ENCODE measurements around the gene ASXL1.
"Not testable (repeated sequence)": the region's sequence is repeated elsewhere in the genome, so short reads cannot be mapped to it uniquely, and the experiment has no call there.

ASXL1 gene

DNA sequence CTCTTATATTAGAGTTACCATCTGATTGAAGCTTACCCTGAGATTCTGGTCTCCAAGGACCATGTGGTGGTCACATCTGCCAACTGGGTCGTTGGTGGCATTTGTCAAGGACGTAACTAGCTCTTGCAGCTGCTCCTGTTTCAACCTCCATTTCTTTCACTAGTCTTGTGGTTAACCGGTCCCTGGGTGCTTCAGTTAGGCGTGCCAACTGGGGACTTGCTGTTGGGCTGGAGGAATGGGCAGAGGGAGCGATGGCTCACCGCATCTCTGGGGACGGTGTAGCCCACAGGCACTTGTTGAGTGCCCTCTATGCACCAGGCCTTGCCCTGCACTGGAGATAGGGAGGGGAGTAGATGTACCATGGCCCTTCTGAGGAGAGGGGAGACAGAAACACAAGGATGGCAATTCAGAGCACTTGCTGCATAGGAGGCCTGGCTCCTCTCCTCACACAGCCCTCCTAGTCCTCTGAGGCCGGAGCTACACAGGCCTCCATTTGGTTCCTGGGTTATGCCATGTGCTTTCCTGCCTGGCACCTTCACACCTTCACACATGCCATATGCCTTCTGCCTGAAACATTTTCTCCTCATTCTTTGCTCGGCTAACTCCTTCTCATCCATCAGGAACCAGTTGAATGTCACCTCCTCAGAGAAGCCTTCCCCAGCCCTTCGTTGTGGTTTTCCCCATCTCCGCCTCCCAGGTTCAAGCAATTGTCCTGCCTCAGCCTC lies 20.0 kb upstream of the ASXL1 start:
- DNase-seq: no peak

DNA sequence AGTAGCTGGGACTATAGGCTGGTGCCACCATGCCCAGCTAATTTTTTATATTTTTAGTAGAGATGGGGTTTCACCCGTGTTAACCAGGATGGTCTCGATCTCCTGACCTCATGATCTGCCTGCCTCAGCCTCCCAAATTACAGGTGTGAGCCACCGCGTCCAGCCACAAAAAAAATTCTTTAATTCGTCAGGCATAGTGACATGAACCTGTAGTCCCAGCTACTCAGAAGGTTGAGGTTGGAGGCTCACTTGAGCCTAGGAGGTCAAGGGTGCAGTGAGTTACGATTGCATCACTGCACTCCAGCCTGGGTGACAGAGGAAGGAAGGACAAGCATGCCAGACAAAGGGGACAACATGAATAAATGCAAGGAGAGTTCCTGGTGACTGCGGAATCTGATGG lies 19.5 kb upstream of the ASXL1 start:
- DNase-seq: no peak

DNA sequence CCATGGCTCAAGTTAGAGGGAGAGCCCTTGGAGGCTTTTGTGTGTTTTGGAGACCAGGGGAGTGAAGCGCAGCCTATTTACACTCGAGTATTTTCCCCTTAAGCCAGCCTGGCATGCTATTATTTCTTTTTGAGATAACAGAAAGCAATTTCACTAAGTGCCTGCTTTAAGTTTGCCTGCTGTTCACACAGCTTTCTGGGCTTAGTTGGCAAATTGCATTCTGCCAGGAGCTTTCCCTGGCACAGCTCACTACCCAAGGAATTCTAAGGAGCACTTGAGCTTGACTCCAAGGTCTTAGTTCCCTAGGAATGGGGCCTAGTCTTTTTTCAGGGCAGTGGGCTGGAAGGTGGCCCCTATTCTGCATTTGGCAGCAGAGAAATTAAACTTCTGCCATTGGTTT lies 19.0 kb upstream of the ASXL1 start:
- peak; percentile 61 for DNase-seq

DNA sequence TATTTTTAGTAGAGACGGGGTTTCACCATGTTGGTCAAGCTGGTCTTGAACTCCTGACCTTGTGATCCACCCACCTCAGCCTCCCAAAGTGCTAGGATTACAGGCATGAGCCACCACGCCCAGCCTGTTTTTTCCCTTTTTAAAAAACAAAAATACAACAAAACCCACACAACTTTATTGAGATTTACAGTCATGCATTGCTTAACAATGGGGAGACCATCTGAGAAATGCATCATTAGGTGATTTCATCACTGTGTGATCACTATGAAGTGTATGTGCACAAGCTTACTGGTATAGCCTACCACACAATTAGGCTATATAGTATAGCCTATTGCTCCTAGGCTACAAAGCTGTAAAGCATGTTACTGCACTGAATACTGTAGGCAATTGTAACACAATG lies 17.1 kb upstream of the ASXL1 start:
- not testable (repeated sequence) for DNase-seq

GRCh38 chr20:32343439-32343838 lies 14.7 kb upstream of the ASXL1 start:
- no peak for DNase-seq

DNA sequence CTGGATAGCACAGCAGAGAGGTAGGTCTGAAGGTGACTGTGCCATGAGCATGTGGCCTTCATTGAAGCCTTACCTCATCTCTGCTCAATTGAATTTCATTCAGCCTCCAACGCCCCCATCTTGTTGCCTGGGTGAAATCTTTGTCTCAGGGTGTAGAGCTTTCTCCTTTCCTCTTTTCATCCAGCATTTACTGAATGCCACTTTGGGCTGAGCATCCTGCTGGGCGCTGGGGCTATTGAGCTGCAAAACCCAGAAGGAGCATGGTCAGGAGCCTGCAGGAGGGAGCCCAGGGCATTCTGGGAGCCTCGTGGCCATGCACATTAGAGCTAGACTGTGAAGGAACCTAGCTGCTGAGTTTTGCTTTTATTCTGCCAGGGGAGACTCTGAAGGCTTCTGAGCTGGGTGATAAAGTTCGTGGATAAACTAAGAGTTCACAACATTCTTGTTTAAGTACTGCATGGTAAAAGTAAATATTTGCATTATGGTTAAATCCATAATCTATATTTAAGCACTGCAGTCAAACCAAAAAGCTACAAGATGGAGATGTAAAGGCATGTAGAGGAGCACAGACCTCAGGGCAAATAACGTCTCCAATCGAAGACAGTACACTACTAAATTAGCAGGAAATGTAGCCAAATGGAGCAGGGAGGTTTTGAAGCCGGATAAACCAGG lies 13.2 kb upstream of the ASXL1 start:
- no peak for DNase-seq

GRCh38 chr20:32348207-32348606 lies 9.9 kb upstream of the ASXL1 start:
- DNase-seq: no peak

GRCh38 chr20:32350421-32350820 lies 7.7 kb upstream of the ASXL1 start:
- DNase-seq: no peak

- no peak for DNase-seq
Measured at GRCh38 chr20:32352121-32352720, 5.9 kb upstream of the ASXL1 start.

DNA sequence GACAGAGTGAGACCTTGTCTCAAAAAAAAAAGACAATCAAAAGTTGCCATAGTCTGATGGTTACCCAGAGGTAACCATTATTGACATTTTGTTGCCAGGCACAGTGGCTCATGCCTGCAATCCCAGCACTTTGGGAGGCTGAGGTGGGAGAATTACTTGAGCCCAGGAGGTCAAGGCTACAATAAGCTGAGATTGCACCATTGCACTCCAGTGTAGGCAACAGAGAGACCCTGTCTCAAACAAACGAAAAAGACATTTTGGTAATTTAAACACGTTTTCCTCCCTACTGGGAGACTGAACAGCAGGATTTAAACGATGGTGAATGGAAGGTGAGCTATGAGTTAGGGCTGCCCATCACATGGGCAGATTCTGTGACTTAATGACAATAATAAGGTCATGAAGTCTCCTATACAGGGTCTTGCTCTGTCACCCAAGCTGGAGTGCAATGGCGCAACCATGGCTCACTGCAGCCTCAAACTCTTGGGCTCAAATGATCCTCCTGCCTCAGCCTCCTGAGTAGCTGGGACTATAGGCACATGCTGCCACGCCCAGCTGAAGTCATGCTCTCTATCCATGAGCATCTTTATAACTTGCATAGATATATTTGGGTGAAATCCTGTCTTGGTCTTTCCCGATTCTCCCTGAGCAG lies 4.2 kb upstream of the ASXL1 start:
- no peak for DNase-seq

DNA sequence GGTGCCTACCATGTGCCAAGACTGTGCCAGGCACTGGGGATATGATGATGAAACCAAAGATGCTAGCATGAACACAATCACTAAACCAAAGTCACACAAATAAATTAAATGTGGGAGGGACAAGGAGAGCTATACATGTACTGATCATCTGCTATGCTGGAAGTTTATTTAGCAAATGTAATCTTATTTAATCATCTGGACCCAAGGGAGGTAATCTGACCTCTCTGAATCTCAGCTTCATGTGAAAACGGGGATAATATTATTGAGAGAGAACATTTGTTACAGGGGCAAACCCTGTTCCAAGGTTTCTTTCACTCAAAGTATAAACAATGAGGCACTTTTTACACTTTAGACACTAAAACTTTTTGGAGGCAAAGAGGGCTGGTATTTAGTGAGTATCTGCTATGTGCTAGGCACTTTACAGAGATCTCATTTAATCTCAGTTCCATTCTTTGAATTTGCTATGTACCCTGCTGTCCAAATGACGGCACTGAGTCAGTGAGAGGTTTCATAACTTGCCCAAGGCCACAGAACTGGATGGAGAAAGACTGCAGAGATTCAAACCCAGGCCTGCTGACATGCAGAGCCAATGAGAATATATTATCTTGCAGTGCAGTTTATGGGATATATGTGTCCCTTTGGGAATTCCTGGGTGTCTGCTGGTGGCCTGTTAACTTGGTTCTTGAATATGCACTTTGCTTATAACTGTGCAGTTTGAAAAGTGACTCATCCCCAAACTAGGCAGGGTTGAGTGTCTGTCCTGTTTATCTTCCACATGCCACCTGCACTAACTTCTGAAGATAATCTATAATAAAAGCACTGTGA lies 3.3 kb upstream of the ASXL1 start:
- DNase-seq: no peak

- no peak for DNase-seq
Measured at GRCh38 chr20:32355417-32355841, 2.7 kb upstream of the ASXL1 start.

GRCh38 chr20:32355907-32356621 lies 2.1 kb upstream of the ASXL1 start:
- DNase-seq: not testable (repeated sequence)

GRCh38 chr20:32356622-32357374 lies 1.3 kb upstream of the ASXL1 start:
- no peak for DNase-seq

GRCh38 chr20:32357375-32357868 lies 709 bp upstream of the ASXL1 start:
- DNase-seq: no peak

GRCh38 chr20:32358632-32358882 lies 426 bp downstream of the ASXL1 start:
- DNase-seq: no peak

DNA sequence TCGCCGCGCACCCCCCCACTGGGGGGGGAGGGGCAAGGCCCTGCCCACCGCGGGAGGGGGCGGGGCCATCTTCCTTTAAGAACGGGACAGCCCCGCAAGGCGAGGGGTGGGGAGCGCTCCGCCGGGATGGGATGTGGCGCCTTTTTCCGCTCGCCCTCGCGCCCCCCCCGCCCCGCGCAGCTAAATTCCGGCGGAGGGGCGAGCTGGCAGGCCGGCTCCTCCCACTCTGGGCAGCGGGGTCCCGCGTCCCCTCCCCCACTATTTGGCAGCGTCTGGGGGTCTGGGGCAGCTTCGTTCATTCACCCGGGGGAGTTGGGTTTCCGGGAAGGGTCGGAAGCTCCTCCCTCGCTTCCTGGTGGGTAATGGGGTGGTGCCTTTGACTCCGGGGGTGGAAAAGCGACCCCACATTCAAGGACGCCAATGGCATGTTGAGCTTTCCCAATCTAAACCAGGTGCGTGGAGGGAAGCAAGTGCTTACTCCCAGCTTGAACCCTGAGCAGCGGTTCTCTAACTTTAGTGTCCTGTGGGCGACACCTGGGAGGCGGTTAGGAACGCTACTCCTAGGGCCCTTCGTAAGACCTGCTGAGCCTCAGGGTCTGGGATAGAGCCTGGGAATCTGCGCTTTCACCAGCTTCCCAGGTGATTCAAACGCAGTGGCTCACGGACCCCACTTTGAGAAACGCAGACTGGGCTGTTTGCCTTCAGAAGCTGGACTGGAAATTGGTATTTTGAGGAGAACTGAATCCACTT lies 927 bp downstream of the ASXL1 start:
- peak; percentile 54 for DNase-seq

DNA sequence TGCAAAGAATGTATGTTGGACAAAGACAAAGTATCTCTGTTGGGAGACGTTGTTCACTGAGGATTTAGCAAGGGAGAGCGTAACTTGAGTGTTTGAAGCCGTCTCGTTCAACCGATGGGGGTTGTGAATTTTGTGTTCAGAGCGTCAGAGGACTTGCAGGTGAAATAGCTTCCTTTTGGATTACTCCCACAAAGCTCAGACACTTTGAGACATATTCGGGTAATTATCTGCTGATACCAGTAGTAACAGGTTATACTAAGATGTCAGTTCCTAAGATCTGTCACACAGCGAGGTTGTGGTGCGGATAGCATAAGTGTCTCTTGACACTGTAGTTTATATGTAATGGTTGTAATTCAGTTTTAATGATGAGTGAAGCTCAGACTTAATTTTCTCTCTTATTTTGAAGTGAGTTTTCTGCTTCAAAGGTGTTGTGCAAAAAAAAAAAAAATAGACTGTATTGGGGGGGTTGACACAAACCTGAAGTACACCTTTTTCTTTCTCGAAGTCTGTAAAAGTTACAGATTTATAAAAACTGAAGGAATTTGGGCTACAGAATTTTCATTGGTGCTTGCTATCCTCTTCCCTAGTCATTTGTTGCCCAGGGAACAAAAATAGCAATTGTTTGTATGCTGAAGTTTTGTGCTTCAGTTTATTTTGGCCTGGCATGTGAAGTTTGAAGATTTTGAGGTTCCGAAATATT lies 1.7 kb downstream of the ASXL1 start:
- peak; percentile 54 for DNase-seq

GRCh38 chr20:32360333-32360634 lies 2.2 kb downstream of the ASXL1 start:
- DNase-seq: no peak

GRCh38 chr20:32362901-32363364 lies 4.8 kb downstream of the ASXL1 start:
- no peak for DNase-seq

All from DMS79 treated with DMSO at 0.1 percent for 48 hours (cell line).